Stomach (tissue), 9 donors: ENCODE measurements around the gene TRDN. TPM values are rescaled to one million over a fixed set of nuclear protein-coding genes. Genes with fewer than 3 reads are reported as not detected.

Experiments
- DNase-seq, 2 donors: peaks; one replicate each; pipeline versions ENCODE4 v3.0.0 to v3.0.0-alpha.2; 2013 to 2019
- H3K27ac ChIP-seq, 5 donors: fragments of 200-600 bp in 4 of 5; sonication (generic) in 4 of 5; one replicate each; pipeline ENCODE4 v1.5.1; 2013 to 2019; ENCODE audit warnings: mild to moderate bottlenecking in 1 of 5, moderate library complexity in 1 of 5
- H3K27me3 ChIP-seq, 3 donors: fragments of 200-600 bp; sonication (generic); one replicate each; pipeline ENCODE4 v1.5.1; 2017 to 2019; ENCODE audit warnings: mixed run types in 1 of 3
- H3K36me3 ChIP-seq, 4 donors: fragments of 200-600 bp; sonication (generic); 1 replicate in 3 of 4; 2 replicates in 1 of 4; pipeline ENCODE4 v1.5.1; 2016 to 2019
- H3K4me1 ChIP-seq, 4 donors: fragments of 200-600 bp; sonication (generic); one replicate each; pipeline ENCODE4 v1.5.1; 2016 to 2019
- H3K4me3 ChIP-seq, 4 donors: fragments of 200-600 bp; sonication (generic) in 3 of 4; one replicate each; pipeline ENCODE4 v1.5.1; 2016 to 2019; ENCODE audit warnings: mild to moderate bottlenecking in 1 of 4
- H3K9me3 ChIP-seq, 4 donors: fragments of 200-600 bp; sonication (generic); one replicate each; pipeline ENCODE4 v1.5.1; 2016 to 2019
- EP300 ChIP-seq: sonication (generic); formaldehyde crosslinking; IDR thresholded peaks from one replicate; pipeline ENCODE4 v1.6.1; 2017; ENCODE audit warnings: antibody characterized with exemption
- POLR2A ChIP-seq, 4 donors: fragments of 450-650 bp; IDR thresholded peaks; one replicate each; pipeline ENCODE4 v1.6.1; 2016; ENCODE audit warnings: antibody characterized with exemption in 4 of 4, control low read depth in 2 of 4, mild to moderate bottlenecking in 1 of 4, moderate library complexity in 1 of 4
- POLR2AphosphoS5 ChIP-seq, 3 donors: sonication (generic); formaldehyde crosslinking; IDR thresholded peaks; one replicate each; pipeline ENCODE4 v1.6.1; 2016; ENCODE audit warnings: antibody characterized with exemption in 3 of 3
- WGBS, 5 donors: extraction: QIAGEN DNeasy Blood & Tissue Kit in 3 of 5; methylation state at CpG; one replicate each; pipeline versions ENCODE4 v1.1.5 to v1.1.7; 2013 to 2018; 5-methylcytosine and 5-hydroxymethylcytosine counted together
- intact Hi-C: fragments of 100-400 bp; cut with DNase I; formaldehyde crosslinking; loops from one replicate; pipeline ENCODE4 v1.15.1; 2023; ENCODE audit warnings: low total_unique reads
- polyA plus RNA-seq, 3 donors: library from polyadenylated mRNA; stranded (reverse); fragments of 200-250 nt; gene quantifications; one replicate each; pipeline ENCODE4 v1.2.3, GENCODE V29; 2013
- total RNA-seq, 5 donors: library from RNA; depleted of rRNA; stranded (reverse); fragments of >200 nt; gene quantifications; one replicate each; pipeline versions ENCODE4 v1.1.0 to v1.2.3, GENCODE V29; 2014 to 2016
- TF ChIP-seq, protein P1 (sequence below), 7 experiments: fragments of 450-650 bp in 4 of 7; fragments of 200-600 bp in 3 of 7; sonication (generic) in 3 of 7; IDR thresholded peaks; one replicate each; pipeline ENCODE4 v1.5.1; 2016 to 2019; ENCODE audit warnings: antibody characterized with exemption in 7 of 7, control low read depth in 2 of 7, mild to moderate bottlenecking in 1 of 7
- donor health status: healthy with polysubstance abuse.
- donor health status: Bipolar disorder and iron deficiency.
- donor health status: healthy.

TRDN gene
- total and polyA plus RNA-seq, 8 donors, result 0.18 to 2.4 TPM; not detected in 6

DNA sequence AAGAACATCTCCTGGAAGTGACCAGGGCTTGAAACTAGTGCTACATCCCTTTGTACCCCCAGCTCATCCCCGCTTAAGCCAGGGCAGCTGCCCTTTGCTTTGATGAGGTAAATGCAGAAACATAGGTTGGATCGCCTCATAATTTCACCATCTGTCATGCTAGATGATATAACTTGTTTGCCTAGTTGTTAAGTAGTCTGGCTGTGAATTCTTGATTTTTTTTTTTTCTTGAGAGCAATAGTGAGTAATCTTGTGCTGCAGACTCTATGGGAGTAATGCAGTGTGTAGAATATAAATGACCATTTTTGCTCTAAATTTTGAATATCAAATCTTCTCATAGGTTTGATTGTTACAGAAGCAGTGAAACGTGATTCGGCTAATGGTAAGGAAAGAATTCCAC is 4.1 kb downstream of the TRDN start:
- Histone ChIP-seq H3K27ac (no peak overlapping the region), H3K9me3 (no peaks in the 10 kb centered on the region), H3K36me3 (no peaks in the 10 kb centered on the region), H3K4me3 (no peak overlapping the region), H3K4me1 (no peaks in the 10 kb centered on the region), H3K27me3 (no peaks in the 10 kb centered on the region)
- intact Hi-C loops, result no loop called here
- DNase-seq, result no peak
- 76 to 84% (median 83%) methylated on average over 4 of the region's 4 CpGs for WGBS, 5 donors
- TF ChIP-seq POLR2AphosphoS5 (IDR thresholded peaks at IDR 0.05) (no peak), EP300 (no peak), POLR2A (IDR thresholded peaks at IDR 0.05) (no peak)
- TF ChIP-seq, protein P1, sequence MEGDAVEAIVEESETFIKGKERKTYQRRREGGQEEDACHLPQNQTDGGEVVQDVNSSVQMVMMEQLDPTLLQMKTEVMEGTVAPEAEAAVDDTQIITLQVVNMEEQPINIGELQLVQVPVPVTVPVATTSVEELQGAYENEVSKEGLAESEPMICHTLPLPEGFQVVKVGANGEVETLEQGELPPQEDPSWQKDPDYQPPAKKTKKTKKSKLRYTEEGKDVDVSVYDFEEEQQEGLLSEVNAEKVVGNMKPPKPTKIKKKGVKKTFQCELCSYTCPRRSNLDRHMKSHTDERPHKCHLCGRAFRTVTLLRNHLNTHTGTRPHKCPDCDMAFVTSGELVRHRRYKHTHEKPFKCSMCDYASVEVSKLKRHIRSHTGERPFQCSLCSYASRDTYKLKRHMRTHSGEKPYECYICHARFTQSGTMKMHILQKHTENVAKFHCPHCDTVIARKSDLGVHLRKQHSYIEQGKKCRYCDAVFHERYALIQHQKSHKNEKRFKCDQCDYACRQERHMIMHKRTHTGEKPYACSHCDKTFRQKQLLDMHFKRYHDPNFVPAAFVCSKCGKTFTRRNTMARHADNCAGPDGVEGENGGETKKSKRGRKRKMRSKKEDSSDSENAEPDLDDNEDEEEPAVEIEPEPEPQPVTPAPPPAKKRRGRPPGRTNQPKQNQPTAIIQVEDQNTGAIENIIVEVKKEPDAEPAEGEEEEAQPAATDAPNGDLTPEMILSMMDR (IDR thresholded peaks at IDR 0.05), result no peak

DNA sequence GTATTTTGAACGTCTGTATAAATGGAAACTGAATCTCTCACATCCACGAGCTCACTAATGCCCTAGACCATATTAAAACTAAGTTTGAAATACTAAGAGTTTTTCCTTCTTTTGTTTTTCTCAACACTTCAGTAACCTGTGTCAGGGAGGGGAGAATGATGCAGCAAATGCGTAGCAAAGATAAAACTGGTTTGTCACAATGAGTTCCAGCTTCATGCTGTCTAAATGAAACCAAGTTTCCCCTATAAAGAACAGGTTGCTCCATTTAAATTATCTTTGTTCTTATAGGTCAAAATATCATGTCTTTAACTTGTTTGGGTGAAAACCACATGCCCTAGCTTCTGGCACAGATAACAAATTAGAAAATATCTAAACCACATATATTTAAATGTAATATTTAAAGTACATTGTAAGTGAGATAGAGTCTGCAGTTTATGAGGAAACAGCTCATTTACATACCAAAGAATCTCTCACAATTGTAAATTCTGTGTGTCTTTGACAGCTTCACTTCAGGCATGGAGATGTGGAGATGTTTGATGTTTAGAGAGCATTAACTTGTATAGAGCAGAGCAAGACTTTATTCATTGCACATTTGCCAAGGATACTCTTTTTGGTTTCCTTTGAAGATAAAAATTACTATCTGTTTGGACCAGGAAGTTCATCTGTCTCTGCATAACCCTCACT is 7.3 kb downstream of the TRDN start:
- Histone ChIP-seq H3K4me1 (no peaks in the 10 kb centered on the region), H3K4me3 (no peak overlapping the region), H3K27ac (no peak overlapping the region), H3K36me3 (no peaks in the 10 kb centered on the region), H3K27me3 (no peaks in the 10 kb centered on the region), H3K9me3 (no peaks in the 10 kb centered on the region)
- 51 to 66% (median 56%) methylated on average over 3 of the region's 3 CpGs for WGBS, 5 donors
- no peak for DNase-seq
- intact Hi-C loops, result no loop called here
- TF ChIP-seq, protein P1 (IDR thresholded peaks at IDR 0.05), result no peak
- no peak for TF ChIP-seq POLR2AphosphoS5 (IDR thresholded peaks at IDR 0.05)
- TF ChIP-seq EP300, result no peak
- no peak for TF ChIP-seq POLR2A (IDR thresholded peaks at IDR 0.05)

DNA sequence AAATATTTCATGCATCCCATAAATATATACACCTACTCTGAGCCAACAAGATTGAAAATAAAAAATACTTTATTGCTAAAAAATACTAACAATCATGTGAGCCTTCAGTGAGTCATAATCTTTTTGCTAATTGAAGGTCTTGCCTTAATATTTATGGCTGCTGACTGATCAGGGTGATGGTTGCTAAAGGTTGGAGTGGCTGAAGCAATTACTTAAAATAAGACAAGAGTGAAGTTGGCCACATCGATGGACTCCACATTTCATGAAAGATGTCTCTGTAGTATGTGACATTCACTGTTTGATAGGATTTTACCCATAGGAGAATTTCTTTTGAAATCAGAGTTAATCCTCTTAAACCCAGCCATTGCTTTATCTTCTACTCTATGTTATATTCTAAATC is 11.1 kb downstream of the TRDN start:
- no peak for DNase-seq
- Histone ChIP-seq H3K27ac (no peak overlapping the region), H3K36me3 (no peaks in the 10 kb centered on the region), H3K9me3 (no peaks in the 10 kb centered on the region), H3K27me3 (no peaks in the 10 kb centered on the region), H3K4me3 (no peak overlapping the region), H3K4me1 (no peaks in the 10 kb centered on the region)
- intact Hi-C loops, result no loop called here
- WGBS, 5 donors, result 94 to 97% (median 95%) methylated on average over 1 of the region's 1 CpG
- TF ChIP-seq, protein P1 (IDR thresholded peaks at IDR 0.05), result no peak
- TF ChIP-seq POLR2A (IDR thresholded peaks at IDR 0.05), result no peak
- no peak for TF ChIP-seq POLR2AphosphoS5 (IDR thresholded peaks at IDR 0.05)

DNA sequence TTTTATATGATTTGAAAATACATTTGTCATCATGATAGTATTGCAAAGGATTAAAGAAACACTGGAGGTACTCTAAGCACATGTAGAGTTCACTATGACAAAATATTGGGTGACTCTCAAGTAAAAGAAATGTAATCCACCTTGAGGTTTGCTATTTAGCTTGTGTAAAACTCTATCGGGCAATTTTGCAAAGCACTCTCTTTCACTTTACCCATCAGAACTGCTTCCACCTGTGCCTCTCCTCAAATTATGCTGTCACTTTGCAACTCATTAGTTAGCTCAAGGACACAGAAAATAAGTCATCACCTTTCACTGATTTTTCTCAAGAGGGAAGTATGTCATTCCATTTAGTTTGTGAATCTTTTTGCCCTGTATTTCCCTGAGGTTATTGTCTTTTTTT is 14.0 kb downstream of the TRDN start:
- Histone ChIP-seq H3K4me3 (no peak overlapping the region), H3K27me3 (no peaks in the 10 kb centered on the region), H3K36me3 (no peaks in the 10 kb centered on the region), H3K27ac (no peak overlapping the region), H3K9me3 (no peaks in the 10 kb centered on the region), H3K4me1 (no peaks in the 10 kb centered on the region)
- TF ChIP-seq, protein P1 (IDR thresholded peaks at IDR 0.05), result no peak
- TF ChIP-seq POLR2AphosphoS5 (IDR thresholded peaks at IDR 0.05) (no peak), POLR2A (IDR thresholded peaks at IDR 0.05) (no peak), EP300 (no peak)
- 84 to 97% (median 92%) methylated on average over 1 of the region's 1 CpG for WGBS, 5 donors
- DNase-seq, result no peak
- intact Hi-C loops, result no loop called here
